Renal cortex interstitium (tissue), 15 donors: ENCODE measurements around the gene ZNF236. TPM values are rescaled to one million over a fixed set of nuclear protein-coding genes. Genes with fewer than 3 reads are reported as not detected.
"Not testable (repeated sequence)": the region's sequence is repeated elsewhere in the genome, so short reads cannot be mapped to it uniquely, and the experiment has no call there.

Experiments used
- DNase-seq, 11 donors: peaks; one replicate each; pipeline ENCODE4 v3.0.0-alpha.2; 2013; ENCODE audit warnings: low read depth in 9 of 11, low spot score in 4 of 11; ENCODE audit errors: extremely low read depth in 1 of 11
- long read RNA-seq, 16 experiments: transcript quantifications; one replicate each; lab custom pipeline, GENCODE V29; 2026
- polyA plus RNA-seq, 3 donors: library from polyadenylated mRNA; unstranded; fragments of 120-200 nt; gene quantifications; one replicate each; pipeline ENCODE4 v1.2.1, GENCODE V29; 2013; ENCODE audit not compliant: insufficient read length in 3 of 3

Gene ZNF236
- polyA plus RNA-seq, result 10 to 100 TPM in 2 of 3 donors, 1 to 10 TPM in 1; 8.8 to 12.3 (median 10.1) TPM
- long read RNA-seq, donor 1, result 0 reads
- long read RNA-seq, donor 2, result 0 reads
- long read RNA-seq, donor 3, result 0 reads
- long read RNA-seq, donor 4, full-length matches to known transcripts, result 1 of 1 reads
- long read RNA-seq, donor 4, partial matches to known transcripts, result 0 of 1 reads
- long read RNA-seq, donor 4, other reads (novel, unspliced or antisense), result 0 of 1 reads
- long read RNA-seq, donor 5, result 0 reads
- long read RNA-seq, donor 6, partial matches to known transcripts, result 0 of 3 reads
- long read RNA-seq, donor 6, other reads (novel, unspliced or antisense), result 0 of 3 reads
- long read RNA-seq, donor 7, partial matches to known transcripts, result 8 of 8 reads
- long read RNA-seq, donor 7, other reads (novel, unspliced or antisense), result 0 of 8 reads
- long read RNA-seq, donor 8, result 0 reads
- long read RNA-seq, donor 9, result 0 reads
- long read RNA-seq, donor 10, result 0 reads
- long read RNA-seq, donor 11, full-length matches to known transcripts, result 1 of 1 reads
- long read RNA-seq, donor 11, partial matches to known transcripts, result 0 of 1 reads
- long read RNA-seq, donor 11, other reads (novel, unspliced or antisense), result 0 of 1 reads
- long read RNA-seq, donor 12, partial matches to known transcripts, result 0 of 2 reads
- long read RNA-seq, donor 12, other reads (novel, unspliced or antisense), result 0 of 2 reads
- long read RNA-seq, donor 13, result 0 reads
- long read RNA-seq, donor 14, result 0 reads
- long read RNA-seq, donor 15, result 0 reads
- long read RNA-seq, donor 16, partial matches to known transcripts, result 0 of 1 reads
- long read RNA-seq, donor 16, other reads (novel, unspliced or antisense), result 0 of 1 reads

- DNase-seq, result peak in 6 of 11 donors; percentile 63 to 74 (median 70)
Observed at GRCh38 chr18:76822506-76823160, at the start of gene ZNF236. TSS of gene ZNF236 (plus strand) at chr18:76822557. CDS start at chr18:76822608, 51 bp downstream.

- no peak for DNase-seq
Observed at GRCh38 chr18:76772665-76773064, 49.7 kb upstream of the ZNF236 start.

GRCh38 chr18:76777036-76777435 lies 45.3 kb upstream of the ZNF236 start:
- DNase-seq, result not testable (repeated sequence)

GRCh38 chr18:76783786-76784484 lies 38.4 kb upstream of the ZNF236 start:
- no peak for DNase-seq

GRCh38 chr18:76785872-76786271 lies 36.5 kb upstream of the ZNF236 start:
- no peak for DNase-seq

- no peak for DNase-seq
Observed at GRCh38 chr18:76788571-76789317, 33.6 kb upstream of the ZNF236 start.

- DNase-seq, result no peak
Observed at GRCh38 chr18:76791106-76791505, 31.3 kb upstream of the ZNF236 start.

GRCh38 chr18:76791642-76792041 lies 30.7 kb upstream of the ZNF236 start:
- DNase-seq, result no peak

GRCh38 chr18:76794326-76794725 lies 28.0 kb upstream of the ZNF236 start:
- no peak for DNase-seq

- peak in 4 of 11 donors; percentile 27 to 45 (median 39) for DNase-seq
Observed at GRCh38 chr18:76801567-76802505, 20.5 kb upstream of the ZNF236 start.

- DNase-seq, result no peak
Observed at GRCh38 chr18:76803413-76803812, 18.9 kb upstream of the ZNF236 start.

- DNase-seq, result peak in 3 of 11 donors; percentile 46 to 57 (median 52)
Observed at GRCh38 chr18:76803814-76804213, 18.5 kb upstream of the ZNF236 start.

- no peak for DNase-seq
Observed at GRCh38 chr18:76805221-76805620, 17.1 kb upstream of the ZNF236 start.

- no peak for DNase-seq
Observed at GRCh38 chr18:76806301-76806700, 16.1 kb upstream of the ZNF236 start.

GRCh38 chr18:76808561-76808960 lies 13.8 kb upstream of the ZNF236 start:
- DNase-seq, result no peak

- not testable (repeated sequence) for DNase-seq
Observed at GRCh38 chr18:76811530-76811929, 10.8 kb upstream of the ZNF236 start.

- DNase-seq, result no peak
Observed at GRCh38 chr18:76814256-76814655, 8.1 kb upstream of the ZNF236 start.
